Osteoblast (primary cell): ENCODE data around the gene BANP. TPM values are rescaled to one million over a fixed set of nuclear protein-coding genes. Genes with fewer than 3 reads are reported as not detected.

Experiments used
- DNase-seq: peaks from one replicate; pipeline ENCODE4 v3.0.0; 2011; ENCODE audit warnings: low spot score, mixed read lengths; ENCODE audit not compliant: insufficient read length; ENCODE audit errors: missing footprints
- H2AFZ ChIP-seq: 2 replicates; pipeline ENCODE4 v1.6.0; 2011; ENCODE audit warnings: mild to moderate bottlenecking, low read length
- H3K27ac ChIP-seq: 2 replicates; pipeline ENCODE4 v1.5.1; 2011; ENCODE audit warnings: mild to moderate bottlenecking, low read depth, low read length, moderate library complexity
- H3K27me3 ChIP-seq: 2 replicates; pipeline ENCODE4 v1.6.0; 2012; ENCODE audit warnings: mild to moderate bottlenecking, control low read depth, inconsistent platforms, low read length, moderate library complexity; ENCODE audit not compliant: insufficient read depth
- H3K36me3 ChIP-seq: 2 replicates; pipeline ENCODE4 v1.5.1; 2011; ENCODE audit warnings: mild to moderate bottlenecking, low read length, control low read depth, moderate library complexity; ENCODE audit not compliant: insufficient read depth
- H3K4me1 ChIP-seq: 2 replicates; pipeline ENCODE4 v1.5.1; 2011; ENCODE audit warnings: mild to moderate bottlenecking, low read length, control low read depth, moderate library complexity; ENCODE audit not compliant: insufficient read depth
- H3K4me2 ChIP-seq: 2 replicates; pipeline ENCODE4 v1.6.0; 2011; ENCODE audit warnings: mild to moderate bottlenecking, low read length; ENCODE audit not compliant: insufficient read depth
- H3K4me3 ChIP-seq: fragments of 200-600 bp; sonication (generic); 3 replicates; pipeline ENCODE4 v1.5.1; 2012; ENCODE audit warnings: mild to moderate bottlenecking, low read length, inconsistent platforms; ENCODE audit not compliant: insufficient read depth
- H3K79me2 ChIP-seq: 2 replicates; pipeline ENCODE4 v1.6.0; 2012; ENCODE audit warnings: mild to moderate bottlenecking, low read length, control low read depth, inconsistent platforms; ENCODE audit not compliant: insufficient read depth
- H3K9me3 ChIP-seq: 2 replicates; pipeline ENCODE4 v1.5.1; 2011; ENCODE audit warnings: low read depth, low read length, control low read depth
- H4K20me1 ChIP-seq: 2 replicates; pipeline ENCODE4 v1.6.0; 2012; ENCODE audit warnings: mild to moderate bottlenecking, low read length, control low read depth; ENCODE audit not compliant: insufficient read depth
- CTCF ChIP-seq: IDR thresholded peaks from 2 replicates; pipeline ENCODE4 v1.5.1; 2011; ENCODE audit warnings: mild to moderate bottlenecking, low read depth, low read length, moderate library complexity; ENCODE audit errors: extremely low read depth
- total RNA-seq: library from RNA; depleted of rRNA; stranded (reverse); fragments of >200 nt; gene quantifications from 2 replicates; pipeline ENCODE4 v1.2.3, GENCODE V29; 2012

The BANP gene
- total RNA-seq, 1 donor, result 23.5 TPM

- no peaks in the 10 kb centered on the region for H4K20me1 ChIP-seq
- H3K79me2 ChIP-seq, result peaks cover 63% of the 10 kb centered on the region
These were observed 22.5 kb downstream of the BANP start for GRCh38 chr16:87973717-87974116.

GRCh38 chr16:87974178-87974577, 22.9 kb downstream of the BANP start:
- H3K9me3 ChIP-seq, result no peaks in the 10 kb centered on the region
- H4K20me1 ChIP-seq, result no peaks in the 10 kb centered on the region
- no peak overlapping the region for H3K27ac ChIP-seq
- DNase-seq, result no peak
- no peak overlapping the region for H3K4me3 ChIP-seq
- H3K4me1 ChIP-seq, result peaks cover 15% of the 10 kb centered on the region
- peaks cover 64% of the 10 kb centered on the region for H3K79me2 ChIP-seq
- H3K36me3 ChIP-seq, result peaks cover 3% of the 10 kb centered on the region
- no peak overlapping the region for H2AFZ ChIP-seq
- H3K4me2 ChIP-seq, result no peak overlapping the region
- H3K27me3 ChIP-seq, result no peaks in the 10 kb centered on the region
- TF ChIP-seq CTCF, result no peak

More at GRCh38 chr16:87973717-87974116, 22.5 kb downstream of the BANP start:
- Histone ChIP-seq H3K9me3 (no peaks in the 10 kb centered on the region), H3K4me2 (no peak overlapping the region), H3K27me3 (no peaks in the 10 kb centered on the region), H3K4me1 (peaks cover 19% of the 10 kb centered on the region), H3K36me3 (peaks cover 3% of the 10 kb centered on the region), H3K4me3 (no peak overlapping the region), H2AFZ (no peak overlapping the region), H3K27ac (no peak overlapping the region)
- no peak for TF ChIP-seq CTCF
- DNase-seq, result no peak

- peaks cover 7% of the 10 kb centered on the region for H3K4me1 ChIP-seq
- H3K36me3 ChIP-seq, result peaks cover 9% of the 10 kb centered on the region
- H3K4me3 ChIP-seq, result peak overlapping the region; percentile 17
- peak overlapping the region; percentile 60 for H3K4me2 ChIP-seq
- no peaks in the 10 kb centered on the region for H3K9me3 ChIP-seq
- peak overlapping the region; percentile 72 for H3K27ac ChIP-seq
- H4K20me1 ChIP-seq, result no peaks in the 10 kb centered on the region
- no peak for DNase-seq
- TF ChIP-seq CTCF, result no peak
- H3K27me3 ChIP-seq, result no peaks in the 10 kb centered on the region
- peaks cover 46% of the 10 kb centered on the region for H3K79me2 ChIP-seq
- no peak overlapping the region for H2AFZ ChIP-seq
These were observed 25.4 kb downstream of the BANP start for GRCh38 chr16:87976665-87977064.

- Histone ChIP-seq H3K79me2 (peaks cover 32% of the 10 kb centered on the region), H3K36me3 (peaks cover 10% of the 10 kb centered on the region), H3K27ac (no peak overlapping the region), H3K9me3 (no peaks in the 10 kb centered on the region), H3K4me1 (peaks cover 7% of the 10 kb centered on the region), H2AFZ (no peak overlapping the region), H4K20me1 (no peaks in the 10 kb centered on the region), H3K4me3 (no peak overlapping the region), H3K4me2 (no peak overlapping the region), H3K27me3 (no peaks in the 10 kb centered on the region)
- TF ChIP-seq CTCF, result no peak
- no peak for DNase-seq
These were observed 26.9 kb downstream of the BANP start for GRCh38 chr16:87978127-87978526.
